K562 (cell line): ENCODE measurements around the gene RING1. TPM values are rescaled to one million over a fixed set of nuclear protein-coding genes. Genes with fewer than 3 reads are reported as not detected.
A peak's percentile ranks its signal among the peaks of the same experiment; 100 is the strongest.

Experiments used
- CHD7 ChIP-seq: fragments of 200-600 bp; sonication (generic); IDR thresholded peaks from one replicate; pipeline ENCODE4 v1.6.1; 2012; ENCODE audit warnings: mild to moderate bottlenecking, low read depth, low read length, inconsistent platforms
- ERF ChIP-seq: fragments of 450-650 bp; formaldehyde crosslinking; IDR thresholded peaks from 2 replicates; pipeline ENCODE4 v1.4.0; 2020; ENCODE audit warnings: mild to moderate bottlenecking, mixed read lengths
- MIER1 ChIP-seq: fragments of 450-650 bp; IDR thresholded peaks from 2 replicates; pipeline ENCODE4 v1.6.1; 2016; ENCODE audit warnings: antibody characterized with exemption, mild to moderate bottlenecking, low read depth
- POLR2B ChIP-seq: fragments of 450-650 bp; IDR thresholded peaks from 2 replicates; pipeline ENCODE4 v1.6.1; 2018; ENCODE audit warnings: low read depth; ENCODE audit not compliant: partially characterized antibody
- SREBF2 ChIP-seq: sonication (generic); formaldehyde crosslinking; IDR thresholded peaks from 2 replicates; pipeline ENCODE4 v1.4.0; 2020; ENCODE audit warnings: mild to moderate bottlenecking, missing genetic modification reagents
- SUPT5H ChIP-seq: fragments of 450-650 bp; IDR thresholded peaks from 2 replicates; pipeline ENCODE4 v1.6.1; 2016
- ZBTB9 ChIP-seq: fragments of 450-650 bp; formaldehyde crosslinking; IDR thresholded peaks from 2 replicates; pipeline ENCODE4 v1.4.0; 2020; ENCODE audit warnings: mild to moderate bottlenecking, moderate library complexity
- ZFP91 ChIP-seq: sonication (generic); formaldehyde crosslinking; IDR thresholded peaks from 2 replicates; pipeline ENCODE4 v1.8.0; 2022; ENCODE audit warnings: mild to moderate bottlenecking, missing genetic modification reagents
- ZNF175 ChIP-seq: fragments of 200-800 bp; sonication (Bioruptor generic); IDR thresholded peaks from 2 replicates; pipeline ENCODE4 v1.6.1; 2016; ENCODE audit warnings: low read depth, mild to moderate bottlenecking, missing genetic modification characterization, missing compliant biosample characterization
- ZNF584 ChIP-seq: fragments of 200-800 bp; sonication (Bioruptor generic); IDR thresholded peaks from 2 replicates; pipeline ENCODE4 v1.6.1; 2016; ENCODE audit warnings: low read depth, mild to moderate bottlenecking, missing genetic modification characterization, missing compliant biosample characterization
- ZNF764 ChIP-seq: fragments of 250-450 bp; sonication (Bioruptor Pico); IDR thresholded peaks from 2 replicates; pipeline ENCODE4 v1.4.0; 2020; ENCODE audit warnings: low read depth, mild to moderate bottlenecking, moderate library complexity
- polyA plus RNA-seq, 8 experiments: library from polyadenylated mRNA; depleted of rRNA in 4 of 8; stranded (reverse) in 5 of 8; unstranded in 3 of 8; fragments of >200 nt; fragmentation: Nextera tagmentation in 2 of 8; fragmentation: Illumina TruSeq in 1 of 8; extraction: Ambion mirVana in 2 of 8; extraction: Trizol in 1 of 8; gene quantifications; 2 replicates each; pipeline versions ENCODE4 v1.2.1 to v1.2.3, GENCODE V29; 2011 to 2014; ENCODE audit warnings: inconsistent platforms in 1 of 8, missing spikeins in 1 of 8
- total RNA-seq, 7 experiments: library from RNA; depleted of rRNA in 6 of 7; stranded (reverse); fragments of >200 nt in 6 of 7; fragmentation: Illumina TruSeq in 2 of 7; extraction: Trizol in 2 of 7; gene quantifications; 2 replicates each; pipeline versions ENCODE4 v1.2.1 to v1.2.3, GENCODE V29; 2011 to 2021; ENCODE audit warnings: low replicate concordance in 1 of 7

The RING1 gene
- total and polyA plus RNA-seq, 9 of the 15 experiments (the other 6 are each of a cell fraction or from before 2014, with no cell fraction given), result 4.2 to 59.1 (median 36.9) TPM

- TF ChIP-seq CHD7, result no peak
- TF ChIP-seq ZNF764 (CRISPR knock-in tag), result peak; percentile 39; the same call in 1 of the 2 replicates
- TF ChIP-seq ZBTB9 (CRISPR knock-in tag), result 0 out of 2 replicates have a peak, but pooled peaks have one; percentile 60
- peak; percentile 47; the same call in 1 of the 2 replicates for TF ChIP-seq ZNF175 (CRISPR knock-in tag)
- TF ChIP-seq POLR2B, result peak; percentile 10
- TF ChIP-seq MIER1, result 0 out of 2 replicates have a peak, but pooled peaks have one; percentile 24
- TF ChIP-seq SREBF2, result no peak
- TF ChIP-seq SUPT5H, result peak; percentile 17
- no peak for TF ChIP-seq ZNF584 (CRISPR knock-in tag)
- 0 out of 2 replicates have a peak, but pooled peaks have one; percentile 47 for TF ChIP-seq ZFP91 (CRISPR knock-in tag)
- TF ChIP-seq ERF (CRISPR knock-in tag), result peak; percentile 48; the same call in 1 of the 2 replicates
Observed at GRCh38 chr6:33249732-33250630, 41.7 kb downstream of the RING1 start (continued).
